Ovary (tissue), 3 donors: ENCODE results near the gene BTBD8.

ENCODE experiments used
- CTCF ChIP-seq, 3 donors: fragments of 450-650 bp in 2 of 3; fragments of 200-600 bp in 1 of 3; IDR thresholded peaks; one replicate each; pipeline versions ENCODE4 v1.5.1 to v1.8.0; 2016 to 2022; ENCODE audit warnings: antibody characterized with exemption in 3 of 3, mild to moderate bottlenecking in 1 of 3
- EP300 ChIP-seq: sonication (generic); formaldehyde crosslinking; IDR thresholded peaks from one replicate; pipeline ENCODE4 v1.6.1; 2017; ENCODE audit warnings: antibody characterized with exemption
- POLR2A ChIP-seq: fragments of 450-650 bp; IDR thresholded peaks from one replicate; pipeline ENCODE4 v1.6.1; 2017; ENCODE audit warnings: antibody characterized with exemption, mild to moderate bottlenecking, moderate library complexity
- donor health status: DM: no; HTN: no; CAD: no.

GRCh38 chr1:92218559-92218958, 138.4 kb downstream of the BTBD8 start:
- no peak for TF ChIP-seq CTCF (IDR thresholded peaks at IDR 0.05)
- TF ChIP-seq POLR2A, result no peak
- TF ChIP-seq EP300, result no peak
